HCT116 (cell line): Measurements from ENCODE around the gene EVX1. TPM values are rescaled to one million over a fixed set of nuclear protein-coding genes. Genes with fewer than 3 reads are reported as not detected.

Source experiments
- ATAC-seq: fragments of 200-7000 bp; cut with Tn5 transposase; 2 replicates; pipeline ENCODE4 v1.9.1; 2020; ENCODE audit warnings: mild to moderate bottlenecking, moderate library complexity
- BruUV-seq: library from RNA; stranded (reverse); fragments of 400-500 nt; replicated peaks from 2 replicates; lab custom pipeline; 2021; lab: Mats Ljungman, UMichigan
- CTCF ChIA-PET: fragments of 300-600 bp; sonication (Branson Sonifier 250); formaldehyde crosslinking; loops from one replicate; lab custom pipeline; 2021; ENCODE audit warnings: antibody characterized with exemption; lab: Charles Lee
- POLR2A ChIA-PET: fragments of 300-600, 350-600 bp; sonication (Branson Sonifier 250); formaldehyde crosslinking; loops from one replicate; lab custom pipeline; 2021; ENCODE audit warnings: antibody characterized with exemption; lab: Charles Lee
- RAD21 ChIA-PET, 2 experiments: fragments of 300-600 bp; sonication (Branson Sonifier 250); formaldehyde crosslinking; loops; one replicate each; lab custom pipeline; 2023; ENCODE audit warnings: low total read pairs in 2 of 2; ENCODE audit not compliant: uncharacterized antibody in 2 of 2, unreplicated experiment in 2 of 2, low non-redundant PET in 1 of 2; lab: Charles Lee
- DNase-seq: peaks from one replicate; pipeline ENCODE4 v3.0.0-alpha.2; 2010; ENCODE audit warnings: low read depth, low spot score
- H2AFZ ChIP-seq: fragments of 200-600 bp; shearing (Covaris generic), sonication (generic); 2 replicates; pipeline ENCODE4 v1.6.1; 2017; ENCODE audit warnings: low read depth, mixed run types, mixed read lengths, antibody characterized with exemption, low read length; ENCODE audit not compliant: poor library complexity, severe bottlenecking
- H3K27ac ChIP-seq: 2 replicates; pipeline ENCODE4 v1.5.1; 2012; ENCODE audit warnings: low read depth, low read length
- H3K27me3 ChIP-seq: fragments of 200-600 bp; sonication (generic); 2 replicates; pipeline ENCODE4 v1.6.1; 2016; ENCODE audit warnings: mixed run types, low read length, mixed read lengths; ENCODE audit not compliant: insufficient read depth
- H3K36me3 ChIP-seq, 2 experiments: fragments of 200-500 bp in 1 of 2; fragments of 200-600 bp in 1 of 2; sonication (Bioruptor generic) in 1 of 2; sonication (generic) in 1 of 2; 2 replicates each; pipeline versions ENCODE4 v1.5.1 to v1.6.1; 2014 to 2016; ENCODE audit warnings: low read length in 2 of 2, inconsistent platforms in 1 of 2, mixed read lengths in 1 of 2, mixed run types in 1 of 2; ENCODE audit not compliant: insufficient read depth in 2 of 2, control insufficient read depth in 1 of 2
- H3K4me1 ChIP-seq, 2 experiments: fragments of 200-600 bp in 1 of 2; sonication (generic) in 1 of 2; 2 replicates each; pipeline versions ENCODE4 v1.5.1 to v1.6.1; 2012 to 2017; ENCODE audit warnings: low read length in 2 of 2, inconsistent platforms in 1 of 2, mild to moderate bottlenecking in 1 of 2, mixed read lengths in 1 of 2, mixed run types in 1 of 2, moderate library complexity in 1 of 2; ENCODE audit not compliant: insufficient read depth in 2 of 2, control insufficient read depth in 1 of 2
- H3K4me2 ChIP-seq: fragments of 200-600 bp; sonication (generic); 2 replicates; pipeline ENCODE4 v1.6.1; 2017; ENCODE audit warnings: mixed run types, low read length, mixed read lengths
- H3K4me3 ChIP-seq, 2 experiments: fragments of 200-600 bp in 1 of 2; sonication (generic) in 1 of 2; replicated peaks in 1 of 2; 2 replicates each; pipeline ENCODE4 v1.5.1; 2011 to 2016; ENCODE audit warnings: low read length in 2 of 2, control low read depth in 1 of 2, low read depth in 1 of 2, mild to moderate bottlenecking in 1 of 2, mixed read lengths in 1 of 2, mixed run types in 1 of 2
- H3K79me2 ChIP-seq: fragments of 200-600 bp; sonication (generic); 2 replicates; pipeline ENCODE4 v1.6.1; 2017; ENCODE audit warnings: mild to moderate bottlenecking, mixed run types, low read length, moderate library complexity, mixed read lengths; ENCODE audit not compliant: insufficient read depth
- H3K9ac ChIP-seq: fragments of 200-600 bp; sonication (generic); 2 replicates; pipeline ENCODE4 v1.6.1; 2016; ENCODE audit warnings: low read length, mixed read lengths
- H3K9me2 ChIP-seq: fragments of 200-600 bp; sonication (generic), shearing (Covaris generic); 2 replicates; pipeline ENCODE4 v1.6.1; 2017; ENCODE audit warnings: mixed run types, mild to moderate bottlenecking, moderate library complexity; ENCODE audit not compliant: insufficient read depth
- H3K9me3 ChIP-seq, 2 experiments: fragments of 200-500 bp in 1 of 2; fragments of 200-600 bp in 1 of 2; sonication (Bioruptor generic) in 1 of 2; sonication (generic) in 1 of 2; 2 replicates each; pipeline ENCODE4 v1.6.1; 2014 to 2017; ENCODE audit warnings: low read length in 2 of 2, mixed read lengths in 2 of 2, inconsistent platforms in 1 of 2, low read depth in 1 of 2, mild to moderate bottlenecking in 1 of 2, mixed run types in 1 of 2, moderate library complexity in 1 of 2; ENCODE audit not compliant: control insufficient read depth in 1 of 2, insufficient read depth in 1 of 2
- H4K20me1 ChIP-seq: fragments of 200-600 bp; sonication (generic), shearing (Covaris generic); 2 replicates; pipeline ENCODE4 v1.6.1; 2017; ENCODE audit warnings: mixed run types, mild to moderate bottlenecking, moderate library complexity; ENCODE audit not compliant: insufficient read depth
- ATF3 ChIP-seq: IDR thresholded peaks from 2 replicates; pipeline ENCODE4 v1.6.1; 2012
- CBX3 ChIP-seq: IDR thresholded peaks from 2 replicates; pipeline ENCODE4 v1.6.1; 2012; ENCODE audit warnings: low read depth
- CEBPB ChIP-seq: IDR thresholded peaks from 2 replicates; pipeline ENCODE4 v1.6.1; 2012; ENCODE audit warnings: low read depth
- CTCF ChIP-seq, 3 experiments: fragments of 200-600 bp in 1 of 3; sonication (generic) in 1 of 3; IDR thresholded peaks in 2 of 3; conservative IDR thresholded peaks in 1 of 3; 2 replicates each; pipeline ENCODE4 v1.5.1; 2012 to 2017; ENCODE audit warnings: low read depth in 2 of 3, low read length in 2 of 3, antibody characterized with exemption in 1 of 3, borderline replicate concordance in 1 of 3, control low read depth in 1 of 3, mild to moderate bottlenecking in 1 of 3, mixed read lengths in 1 of 3, mixed run types in 1 of 3, moderate library complexity in 1 of 3; ENCODE audit not compliant: insufficient read depth in 1 of 3
- ELF1 ChIP-seq: IDR thresholded peaks from 2 replicates; pipeline ENCODE4 v1.6.1; 2012; ENCODE audit warnings: low read depth, borderline replicate concordance
- EZH2phosphoT487 ChIP-seq: fragments of 200-600 bp; IDR thresholded peaks from 2 replicates; pipeline ENCODE4 v1.6.1; 2018; ENCODE audit warnings: antibody characterized with exemption, borderline replicate concordance
- POLR2A ChIP-seq: IDR thresholded peaks from 2 replicates; pipeline ENCODE4 v1.7.0; 2011; ENCODE audit warnings: borderline replicate concordance; ENCODE audit not compliant: insufficient read depth, insufficient read length; ENCODE audit errors: extremely low read depth
- REST ChIP-seq: IDR thresholded peaks from 2 replicates; pipeline ENCODE4 v1.6.1; 2012; ENCODE audit warnings: low read depth
- SIN3A ChIP-seq: IDR thresholded peaks from 2 replicates; pipeline ENCODE4 v1.6.1; 2012; ENCODE audit warnings: low read depth
- SRF ChIP-seq: IDR thresholded peaks from 2 replicates; pipeline ENCODE4 v1.6.1; 2012; ENCODE audit warnings: low read depth
- ZBTB33 ChIP-seq: IDR thresholded peaks from 2 replicates; pipeline ENCODE4 v1.6.1; 2011; ENCODE audit warnings: mild to moderate bottlenecking, low read length, moderate library complexity; ENCODE audit not compliant: insufficient replicate concordance; ENCODE audit errors: extremely low read depth
- ZNF274 ChIP-seq: fragments of 200-500 bp; sonication (Bioruptor generic); IDR thresholded peaks from 2 replicates; pipeline ENCODE4 v1.6.1; 2014; ENCODE audit warnings: mild to moderate bottlenecking, low read depth, low read length, inconsistent platforms
- intact Hi-C: fragments of 100-400 bp; cut with micrococcal nuclease; formaldehyde crosslinking; loops from 2 replicates; pipeline ENCODE4 v1.10.0; 2022
- total RNA-seq: library from RNA; stranded (reverse); gene quantifications from one replicate; pipeline ENCODE4 v1.2.1, GENCODE V29; 2021; ENCODE audit not compliant: unreplicated experiment

Gene EVX1
- total RNA-seq, 1 experiment from 2014 or later, result 0.25 TPM

GRCh38 chr7:27197137-27198042 is 45.2 kb upstream of the EVX1 start:
- intact Hi-C loops, result loop anchor here (2.0 to 10.0 kb wide), 5 partner anchors 407 to 1427 kb away; partner anchors contain the start of gene TAX1BP1
- ChIA-PET RAD21 (no interaction called here), CTCF (interaction anchor here (1.0 to 2.6 kb wide), 3 partner anchors 18 to 822 kb away, joined by 3 to 11 read pairs (median 3); no protein-coding TSS in a partner anchor), POLR2A (no interaction called here)
- no peaks in the 10 kb centered on the region for H3K9me3 ChIP-seq
- H3K79me2 ChIP-seq, result no peaks in the 10 kb centered on the region
- no peak for DNase-seq
- BruUV-seq, result TSS peak; percentile 41
- peaks cover 0 to 24% of the 10 kb centered on the region in 2 experiments; a peak in 3 of 4 replicates for H3K4me1 ChIP-seq
- no peak overlapping the region for H3K4me2 ChIP-seq
- H3K9ac ChIP-seq, result no peak overlapping the region
- H3K36me3 ChIP-seq, result no peaks in the 10 kb centered on the region
- H2AFZ ChIP-seq, result no peak overlapping the region
- no peaks in the 10 kb centered on the region for H4K20me1 ChIP-seq
- TF ChIP-seq POLR2A, result no peak
- no peak for TF ChIP-seq ELF1
- TF ChIP-seq CTCF (IDR thresholded peaks at IDR 0.05 in 2 of 3, conservative IDR thresholded peaks at IDR 0.05 in 1 of 3; ENCODE audit: borderline replicate concordance in 1 of 3, insufficient read depth in 1 of 3, low read depth in 2 of 3, low read length in 2 of 3), result no peak
- TF ChIP-seq CBX3, result no peak
- no peak for TF ChIP-seq ZNF274
- TF ChIP-seq REST, result no peak
- no peak for TF ChIP-seq SIN3A
- TF ChIP-seq CEBPB, result no peak
- TF ChIP-seq EZH2phosphoT487, result no peak
- no peak for TF ChIP-seq ATF3
- no peak for TF ChIP-seq SRF
- TF ChIP-seq ZBTB33, result no peak
- no peak overlapping the region for H3K27ac ChIP-seq
- H3K27me3 ChIP-seq, result no peaks in the 10 kb centered on the region
- H3K9me2 ChIP-seq, result no peaks in the 10 kb centered on the region
- H3K4me3 ChIP-seq, result no peak overlapping the region
- ATAC-seq, result no peak
